ENCODE results near the gene RCL1.
"Not testable (repeated sequence)": the region's sequence is repeated elsewhere in the genome, so short reads cannot be mapped to it uniquely, and the experiment has no call there.

RCL1 gene

GRCh38 chr9:4792572-4793458, at the start of gene RCL1:
TSS of gene RCL1 (plus strand) at chr9:4792944. CDS start at chr9:4793092, 148 bp downstream.
- DNase-seq (ENCODE audit: low read depth in 2 of 2) = peak; percentile 89 to 94

GRCh38 chr9:4743131-4743875, 49.4 kb upstream of the RCL1 start:
- no peak for DNase-seq (ENCODE audit: low read depth in 2 of 2)

GRCh38 chr9:4746278-4747030, 46.3 kb upstream of the RCL1 start:
- DNase-seq (ENCODE audit: low read depth in 2 of 2) = no peak

GRCh38 chr9:4748612-4749011, 44.1 kb upstream of the RCL1 start:
- DNase-seq (ENCODE audit: low read depth in 2 of 2) = no peak

GRCh38 chr9:4750023-4750673, 42.6 kb upstream of the RCL1 start:
- DNase-seq (ENCODE audit: low read depth in 2 of 2) = no peak

- DNase-seq (ENCODE audit: low read depth in 2 of 2) = not testable (repeated sequence)
These were observed 38.2 kb upstream of the RCL1 start for GRCh38 chr9:4754530-4754929.

- DNase-seq (ENCODE audit: low read depth in 2 of 2) = no peak
These were observed 37.6 kb upstream of the RCL1 start for GRCh38 chr9:4755026-4755609.

GRCh38 chr9:4756420-4756819, 36.3 kb upstream of the RCL1 start:
- DNase-seq (ENCODE audit: low read depth in 2 of 2) = no peak

- no peak for DNase-seq (ENCODE audit: low read depth in 2 of 2)
These were observed 32.6 kb upstream of the RCL1 start for GRCh38 chr9:4760122-4760521.

GRCh38 chr9:4762108-4762885, 30.4 kb upstream of the RCL1 start:
- DNase-seq (ENCODE audit: low read depth in 2 of 2) = peak; percentile 42 to 67

GRCh38 chr9:4762886-4763541, 29.7 kb upstream of the RCL1 start:
- no peak for DNase-seq (ENCODE audit: low read depth in 2 of 2)

GRCh38 chr9:4764033-4764432, 28.7 kb upstream of the RCL1 start:
- DNase-seq (ENCODE audit: low read depth in 2 of 2) = no peak

- no peak for DNase-seq (ENCODE audit: low read depth in 2 of 2)
These were observed 24.1 kb upstream of the RCL1 start for GRCh38 chr9:4768681-4769080.

GRCh38 chr9:4769321-4770080, 23.2 kb upstream of the RCL1 start:
- DNase-seq (ENCODE audit: low read depth in 2 of 2) = no peak

- no peak for DNase-seq (ENCODE audit: low read depth in 2 of 2)
These were observed 21.0 kb upstream of the RCL1 start for GRCh38 chr9:4771788-4772187.

- no peak for DNase-seq (ENCODE audit: low read depth in 2 of 2)
These were observed 18.5 kb upstream of the RCL1 start for GRCh38 chr9:4774209-4774608.

- DNase-seq (ENCODE audit: low read depth in 2 of 2) = not testable (repeated sequence)
These were observed 17.8 kb upstream of the RCL1 start for GRCh38 chr9:4774958-4775357.

- DNase-seq (ENCODE audit: low read depth in 2 of 2) = no peak
These were observed 12.1 kb upstream of the RCL1 start for GRCh38 chr9:4780651-4781050.

- DNase-seq (ENCODE audit: low read depth in 2 of 2) = no peak
These were observed 11.3 kb upstream of the RCL1 start for GRCh38 chr9:4781408-4781807.
